RWPE2 (cell line): ENCODE data around the gene CNPPD1.
A peak's percentile ranks its signal among the peaks of the same experiment; 100 is the strongest.

Source experiments
- ATAC-seq: fragments of 200-7000 bp; cut with Tn5 transposase; 3 replicates; pipeline ENCODE4 v1.9.1; 2021; ENCODE audit warnings: low read depth
- DNase-seq: peaks from one replicate; pipeline ENCODE4 v3.0.0-alpha.2; 2020; ENCODE audit warnings: low spot score
- H3K27ac ChIP-seq: fragments of 450-650 bp; 2 replicates; pipeline ENCODE4 v1.5.1; 2017; ENCODE audit warnings: mild to moderate bottlenecking; ENCODE audit not compliant: poor library complexity, severe bottlenecking
- H3K27me3 ChIP-seq: fragments of 250-450 bp; sonication (Bioruptor Pico); 2 replicates; pipeline ENCODE4 v1.5.1; 2021; ENCODE audit warnings: mild to moderate bottlenecking, moderate library complexity; ENCODE audit not compliant: insufficient read depth, poor library complexity, severe bottlenecking
- H3K36me3 ChIP-seq: fragments of 250-450 bp; sonication (Bioruptor Pico); 2 replicates; pipeline ENCODE4 v1.5.1; 2020; ENCODE audit warnings: low read depth, mild to moderate bottlenecking, moderate library complexity
- H3K4me1 ChIP-seq: fragments of 250-450 bp; sonication (Bioruptor Pico); 2 replicates; pipeline ENCODE4 v1.5.1; 2021; ENCODE audit warnings: mild to moderate bottlenecking, moderate library complexity; ENCODE audit not compliant: insufficient read depth, poor library complexity, severe bottlenecking
- H3K4me3 ChIP-seq: fragments of 250-450 bp; sonication (Bioruptor Pico); 2 replicates; pipeline ENCODE4 v1.5.1; 2021; ENCODE audit warnings: mild to moderate bottlenecking, moderate library complexity; ENCODE audit not compliant: severe bottlenecking
- H3K9me3 ChIP-seq: fragments of 250-450 bp; sonication (Bioruptor Pico); 2 replicates; pipeline ENCODE4 v1.5.1; 2021; ENCODE audit warnings: mild to moderate bottlenecking, moderate library complexity; ENCODE audit not compliant: severe bottlenecking
- TF ChIP-seq, protein P1 (sequence below): fragments of 450-650 bp; IDR thresholded peaks from one replicate; pipeline ENCODE4 v1.5.1; 2017; ENCODE audit warnings: mild to moderate bottlenecking, moderate library complexity; ENCODE audit not compliant: poor library complexity, severe bottlenecking

The CNPPD1 gene

DNA sequence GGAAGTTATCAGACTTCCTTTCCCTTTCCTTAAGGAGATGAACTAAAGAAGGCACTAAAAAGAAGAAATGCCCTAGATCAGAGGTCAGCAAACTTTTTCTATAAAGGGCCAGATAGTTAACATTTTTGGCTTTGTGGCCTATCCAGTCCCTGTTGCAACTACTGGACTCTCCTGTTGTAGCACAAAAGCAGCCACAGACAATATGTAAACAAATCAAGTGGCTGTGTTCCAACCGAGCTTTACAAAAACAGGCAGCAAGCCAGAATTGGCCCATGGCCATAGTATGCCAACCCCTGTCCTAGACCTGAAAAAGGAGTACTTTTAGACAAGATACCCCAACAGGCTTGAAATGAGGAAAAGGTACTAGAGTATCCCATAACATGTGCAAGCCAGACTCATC lies 27.1 kb downstream of the CNPPD1 start:
- TF ChIP-seq, protein P1, sequence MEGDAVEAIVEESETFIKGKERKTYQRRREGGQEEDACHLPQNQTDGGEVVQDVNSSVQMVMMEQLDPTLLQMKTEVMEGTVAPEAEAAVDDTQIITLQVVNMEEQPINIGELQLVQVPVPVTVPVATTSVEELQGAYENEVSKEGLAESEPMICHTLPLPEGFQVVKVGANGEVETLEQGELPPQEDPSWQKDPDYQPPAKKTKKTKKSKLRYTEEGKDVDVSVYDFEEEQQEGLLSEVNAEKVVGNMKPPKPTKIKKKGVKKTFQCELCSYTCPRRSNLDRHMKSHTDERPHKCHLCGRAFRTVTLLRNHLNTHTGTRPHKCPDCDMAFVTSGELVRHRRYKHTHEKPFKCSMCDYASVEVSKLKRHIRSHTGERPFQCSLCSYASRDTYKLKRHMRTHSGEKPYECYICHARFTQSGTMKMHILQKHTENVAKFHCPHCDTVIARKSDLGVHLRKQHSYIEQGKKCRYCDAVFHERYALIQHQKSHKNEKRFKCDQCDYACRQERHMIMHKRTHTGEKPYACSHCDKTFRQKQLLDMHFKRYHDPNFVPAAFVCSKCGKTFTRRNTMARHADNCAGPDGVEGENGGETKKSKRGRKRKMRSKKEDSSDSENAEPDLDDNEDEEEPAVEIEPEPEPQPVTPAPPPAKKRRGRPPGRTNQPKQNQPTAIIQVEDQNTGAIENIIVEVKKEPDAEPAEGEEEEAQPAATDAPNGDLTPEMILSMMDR, result no peak
- no peaks in the 10 kb centered on the region for H3K27me3 ChIP-seq
- DNase-seq (no peak), ATAC-seq (no peak)
- no peak overlapping the region for H3K27ac ChIP-seq
- H3K36me3 ChIP-seq, result peaks cover 43% of the 10 kb centered on the region
- no peak overlapping the region for H3K4me3 ChIP-seq
- H3K9me3 ChIP-seq, result no peaks in the 10 kb centered on the region
- peaks cover 3% of the 10 kb centered on the region for H3K4me1 ChIP-seq

DNA sequence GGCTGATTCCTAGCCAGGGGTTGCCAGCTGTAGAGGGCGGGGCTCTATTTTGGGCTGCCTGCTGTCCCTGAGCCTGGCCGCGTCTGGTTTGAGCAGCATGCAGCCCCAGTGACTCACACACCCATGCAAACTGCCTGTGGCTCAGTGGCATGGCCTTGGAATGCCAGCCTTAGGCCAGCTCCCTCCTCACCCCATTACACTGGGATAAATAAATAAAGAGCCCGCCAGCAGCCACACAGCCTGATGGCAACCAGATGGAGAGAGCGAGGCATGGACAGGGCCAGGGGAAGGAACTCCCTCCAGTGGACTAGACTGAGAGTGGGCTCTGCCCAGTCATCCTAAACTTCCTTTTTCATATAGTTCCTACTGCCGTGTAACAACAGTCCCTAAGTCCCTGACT lies 34.4 kb downstream of the CNPPD1 start:
- TF ChIP-seq, protein P1, result no peak
- no peak for DNase-seq
- Histone ChIP-seq H3K4me1 (peaks cover 3% of the 10 kb centered on the region), H3K36me3 (peaks cover 12% of the 10 kb centered on the region), H3K27me3 (no peaks in the 10 kb centered on the region), H3K27ac (no peak overlapping the region), H3K4me3 (no peak overlapping the region), H3K9me3 (no peaks in the 10 kb centered on the region)
- ATAC-seq, result peak; percentile 69

DNA sequence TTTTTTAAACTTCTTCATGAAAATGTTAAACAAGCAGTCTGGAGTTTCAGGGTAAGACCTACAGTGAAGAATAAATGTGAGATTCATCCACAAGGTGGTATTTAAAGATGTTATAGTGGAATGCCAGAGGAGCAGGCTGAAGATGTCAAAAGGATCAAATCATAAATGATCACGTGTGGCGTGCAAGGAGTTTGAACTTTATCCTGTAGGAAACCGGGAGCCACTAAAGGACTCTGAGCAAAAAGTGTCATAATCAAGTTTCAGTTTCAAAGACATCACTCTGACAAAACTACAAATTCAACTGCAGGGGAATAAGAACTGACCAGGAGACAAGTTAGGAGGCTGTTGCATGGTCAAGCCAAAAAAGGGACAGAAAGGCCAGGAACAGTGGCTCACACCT lies 36.0 kb downstream of the CNPPD1 start:
- no peak overlapping the region for H3K4me3 ChIP-seq
- no peak overlapping the region for H3K27ac ChIP-seq
- H3K4me1 ChIP-seq, result no peaks in the 10 kb centered on the region
- TF ChIP-seq, protein P1, result no peak
- ATAC-seq (no peak), DNase-seq (no peak)
- peaks cover 5% of the 10 kb centered on the region; the same call in 1 of the 2 replicates for H3K36me3 ChIP-seq
- H3K9me3 ChIP-seq, result no peaks in the 10 kb centered on the region
- no peaks in the 10 kb centered on the region for H3K27me3 ChIP-seq

GRCh38 chr2:219133976-219134375 lies 42.7 kb downstream of the CNPPD1 start:
- no peaks in the 10 kb centered on the region for H3K27me3 ChIP-seq
- H3K4me3 ChIP-seq, result no peak overlapping the region
- no peak overlapping the region for H3K27ac ChIP-seq
- TF ChIP-seq, protein P1, result no peak
- DNase-seq (no peak), ATAC-seq (no peak)
- no peaks in the 10 kb centered on the region for H3K4me1 ChIP-seq
- H3K36me3 ChIP-seq, result no peaks in the 10 kb centered on the region
- no peaks in the 10 kb centered on the region for H3K9me3 ChIP-seq

DNA sequence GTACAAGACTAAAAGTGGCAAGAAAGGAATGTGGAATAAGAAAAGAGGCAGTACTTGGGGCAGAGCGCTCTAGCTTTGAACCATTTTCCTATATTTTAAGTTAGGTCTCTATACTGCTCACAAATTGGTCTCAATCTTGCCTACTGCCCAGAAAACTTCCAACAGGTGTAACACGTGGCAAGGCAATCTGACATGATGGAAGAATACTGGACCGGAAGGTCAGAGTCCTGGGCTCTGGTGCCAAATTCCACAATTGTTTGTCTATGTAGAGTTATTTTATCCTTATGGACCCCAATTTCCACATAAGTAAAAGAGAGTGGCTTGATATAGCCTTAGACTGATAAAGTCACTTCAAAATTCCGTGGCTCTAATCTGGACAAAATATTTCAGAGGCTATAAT lies 45.0 kb downstream of the CNPPD1 start:
- Histone ChIP-seq H3K4me1 (no peaks in the 10 kb centered on the region), H3K27me3 (no peaks in the 10 kb centered on the region), H3K9me3 (no peaks in the 10 kb centered on the region), H3K36me3 (no peaks in the 10 kb centered on the region), H3K27ac (no peak overlapping the region), H3K4me3 (no peak overlapping the region)
- TF ChIP-seq, protein P1, result no peak
- no peak for DNase-seq
- ATAC-seq, result no peak
